Stimulated activated CD8-positive, alpha-beta memory T cell treated with anti-CD3 and anti-CD28 coated beads, Interleukin-2, amount 100 ng/mL, for 48 hours (primary cell): ENCODE data around the gene TMPRSS4.
"Not testable (repeated sequence)": the region's sequence is repeated elsewhere in the genome, so short reads cannot be mapped to it uniquely, and the experiment has no call there.

Experiments used
- DNase-seq, 2 donors: peaks; one replicate each; pipeline ENCODE4 v3.0.0-alpha.2; 2020; ENCODE audit warnings: low read depth in 2 of 2

TMPRSS4 gene

GRCh38 chr11:118055966-118056365 is 20.9 kb upstream of the TMPRSS4 start:
- DNase-seq = no peak

DNA sequence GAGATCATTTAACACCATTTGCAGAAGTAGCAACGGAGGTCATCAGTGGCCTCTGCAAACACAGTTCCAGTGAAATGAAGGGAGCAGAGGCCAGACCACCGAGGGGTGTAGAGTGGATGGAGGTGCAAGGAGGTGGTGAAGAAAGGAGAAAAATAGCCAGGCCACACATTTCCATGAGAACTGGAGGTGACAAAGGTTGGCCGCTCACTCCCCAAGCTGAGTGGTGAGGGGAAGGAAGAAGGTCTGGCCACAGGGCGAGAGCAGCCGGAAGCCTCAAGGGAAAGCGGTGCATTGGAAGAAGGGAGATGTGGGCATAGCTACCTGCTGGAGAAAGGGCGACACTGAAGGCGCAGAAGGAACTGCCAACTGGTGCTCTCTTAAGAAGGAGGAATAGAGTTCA is 20.1 kb upstream of the TMPRSS4 start:
- no peak for DNase-seq

DNA sequence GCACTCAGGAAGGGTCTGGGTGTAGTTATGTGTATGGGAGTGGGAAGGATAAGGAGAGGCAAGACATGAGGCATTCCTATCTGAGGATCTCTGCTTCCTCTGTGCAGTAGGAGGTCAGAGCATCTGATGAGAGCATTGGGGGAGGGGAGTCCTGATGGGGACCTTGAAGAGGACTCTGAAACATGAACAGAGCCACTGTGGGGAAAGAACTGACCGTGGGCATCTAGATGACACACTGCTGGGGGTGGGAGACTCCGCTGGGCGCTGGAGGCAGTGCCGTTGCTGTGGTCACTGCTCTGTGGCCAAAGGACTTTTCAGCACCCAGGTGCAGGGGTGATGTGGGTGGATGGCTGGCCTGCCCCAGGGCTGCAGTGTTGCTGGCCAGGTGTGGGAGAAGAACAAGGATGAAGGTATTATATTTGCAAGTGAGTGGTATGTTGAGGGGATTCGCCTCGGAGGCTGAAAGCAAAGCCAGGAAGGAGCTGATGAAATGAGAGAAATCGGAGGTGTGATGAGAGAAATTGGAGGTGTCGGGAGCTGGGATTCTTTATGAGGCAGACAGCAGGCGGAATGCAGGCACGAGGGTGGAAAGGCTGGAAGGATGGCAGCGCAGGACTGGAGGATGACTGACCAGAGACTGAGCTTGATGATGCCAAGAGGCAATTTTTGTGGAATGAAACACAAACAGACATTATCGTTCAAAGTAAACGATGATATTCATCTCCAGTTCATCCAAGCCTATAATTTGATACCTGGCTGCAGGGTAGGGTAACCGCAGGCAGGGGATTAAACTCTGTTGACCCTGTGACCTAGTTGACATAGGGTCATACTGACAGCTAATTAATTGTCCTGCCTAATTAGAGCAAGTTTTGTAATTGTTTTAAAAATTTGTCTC is 19.4 kb upstream of the TMPRSS4 start:
- DNase-seq = no peak

GRCh38 chr11:118058311-118059245 is 18.3 kb upstream of the TMPRSS4 start:
- no peak for DNase-seq

DNA sequence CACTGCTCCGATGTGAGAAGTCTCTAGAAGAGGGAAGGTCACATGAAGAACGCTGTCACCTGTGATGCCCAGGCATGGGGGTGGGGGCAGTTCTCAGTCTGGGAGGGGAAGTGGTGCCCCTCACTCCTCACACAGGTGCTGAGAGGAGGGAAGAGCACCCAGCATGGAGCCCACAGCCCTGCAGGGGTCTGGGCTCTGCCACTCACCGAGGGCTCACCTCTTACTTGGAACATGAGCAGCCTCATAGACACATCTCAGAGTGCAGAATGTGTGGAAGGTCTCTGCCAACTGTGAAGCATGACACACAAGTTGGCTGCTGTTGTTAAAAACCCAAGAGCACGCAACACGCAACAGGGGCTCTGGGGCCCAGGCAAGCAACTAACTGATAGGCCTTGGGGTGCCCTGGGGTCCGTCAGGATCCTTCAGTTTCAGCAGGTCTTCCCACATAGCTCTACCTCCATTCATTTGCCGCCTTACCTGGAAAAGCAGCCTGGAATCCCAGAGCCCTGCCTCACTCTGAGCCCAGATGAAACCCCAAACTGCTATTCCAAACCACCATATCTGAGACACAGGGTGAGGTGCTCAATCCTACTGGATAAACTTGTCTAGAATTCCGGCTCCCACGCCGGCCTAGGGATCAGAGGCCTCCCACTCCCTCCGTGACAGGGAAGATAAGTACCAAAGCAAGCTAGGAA is 17.5 kb upstream of the TMPRSS4 start:
- no peak for DNase-seq

- DNase-seq = no peak
Measured at GRCh38 chr11:118060081-118060661, 16.7 kb upstream of the TMPRSS4 start.

DNA sequence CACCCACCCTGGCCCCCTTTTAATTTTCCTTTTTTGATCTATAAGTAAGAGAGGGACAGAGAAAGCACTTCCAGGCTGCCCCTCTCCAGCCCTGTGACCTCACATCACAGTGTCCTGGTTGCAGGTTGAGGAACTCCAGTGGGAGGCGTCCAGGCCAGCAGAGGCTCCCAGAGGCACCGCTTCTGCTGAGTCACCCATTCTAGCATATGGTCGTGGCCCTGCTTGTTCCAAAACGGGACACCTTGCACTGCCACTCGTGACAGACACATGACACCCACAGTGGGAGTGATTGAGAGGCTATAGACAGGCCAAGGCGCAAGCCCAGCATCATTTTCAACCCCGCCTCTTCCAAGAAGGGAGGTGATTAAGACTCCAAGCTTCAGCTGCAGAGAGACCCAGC is 16.0 kb upstream of the TMPRSS4 start:
- DNase-seq = no peak

DNA sequence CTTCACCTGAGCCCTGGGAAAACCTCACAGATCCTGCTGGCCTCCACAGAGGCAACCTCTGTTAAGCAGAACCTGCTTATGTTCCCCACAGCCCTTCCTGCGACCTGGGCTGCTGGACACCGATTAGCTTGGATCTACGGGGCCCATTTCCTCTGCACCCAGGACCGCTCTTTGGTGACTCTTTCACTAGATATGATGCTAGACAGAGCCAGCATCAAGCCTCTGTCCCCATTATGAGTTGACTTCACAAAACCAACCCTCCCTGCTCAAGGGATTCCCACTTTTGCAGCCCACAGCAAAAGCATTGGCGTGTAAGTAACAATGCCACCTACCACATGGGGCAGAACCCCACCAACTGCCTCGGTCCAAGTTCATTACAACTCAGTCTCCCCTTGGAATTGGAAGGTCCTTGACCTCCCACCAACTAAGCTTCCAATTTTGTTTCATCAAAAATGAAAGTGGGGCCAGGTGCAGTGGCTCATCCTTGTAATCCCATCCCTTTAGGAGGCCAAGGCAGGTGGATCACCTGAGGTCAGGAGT is 15.2 kb upstream of the TMPRSS4 start:
- DNase-seq = no peak

DNA sequence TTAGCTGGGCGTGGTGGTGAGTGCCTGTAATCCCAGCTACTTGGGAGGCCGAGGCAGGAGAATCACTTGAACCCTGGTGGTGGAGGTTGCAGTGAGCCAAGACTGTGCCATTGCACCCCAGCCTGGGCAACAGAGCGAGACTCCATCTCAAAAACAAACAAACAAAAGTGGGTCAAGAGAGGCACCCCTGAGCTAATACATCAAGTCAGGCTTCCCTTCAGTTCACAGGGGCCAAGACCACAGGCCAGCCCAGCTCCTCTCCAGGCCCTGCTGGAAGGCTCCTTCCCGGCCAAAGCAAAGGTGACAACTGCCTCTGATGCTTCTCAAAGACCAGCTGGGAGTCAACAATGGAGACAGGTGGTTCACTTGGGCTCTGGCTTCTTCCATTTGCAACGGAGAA is 14.7 kb upstream of the TMPRSS4 start:
- DNase-seq = not testable (repeated sequence)

DNA sequence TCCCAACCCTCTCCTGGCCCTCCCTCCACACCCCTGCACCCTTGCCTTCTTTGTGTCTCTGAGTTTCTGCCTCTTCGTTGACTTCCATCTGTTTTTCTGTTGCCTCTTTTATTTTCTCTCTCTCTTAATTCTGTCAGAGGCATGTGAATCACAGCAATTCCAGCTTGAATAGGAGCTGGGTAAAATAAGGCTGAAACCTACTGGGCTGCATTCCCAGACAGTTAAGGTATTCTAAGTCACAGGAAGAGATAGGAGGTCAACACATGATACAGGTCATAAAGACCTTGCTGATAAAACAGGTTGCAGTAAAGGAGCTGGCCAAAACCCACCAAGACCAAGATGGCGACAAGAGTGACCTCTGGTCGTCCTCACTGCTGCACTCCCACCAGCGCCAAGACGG is 14.2 kb upstream of the TMPRSS4 start:
- not testable (repeated sequence) for DNase-seq

- no peak for DNase-seq
Measured at GRCh38 chr11:118064956-118065355, 11.9 kb upstream of the TMPRSS4 start.

DNA sequence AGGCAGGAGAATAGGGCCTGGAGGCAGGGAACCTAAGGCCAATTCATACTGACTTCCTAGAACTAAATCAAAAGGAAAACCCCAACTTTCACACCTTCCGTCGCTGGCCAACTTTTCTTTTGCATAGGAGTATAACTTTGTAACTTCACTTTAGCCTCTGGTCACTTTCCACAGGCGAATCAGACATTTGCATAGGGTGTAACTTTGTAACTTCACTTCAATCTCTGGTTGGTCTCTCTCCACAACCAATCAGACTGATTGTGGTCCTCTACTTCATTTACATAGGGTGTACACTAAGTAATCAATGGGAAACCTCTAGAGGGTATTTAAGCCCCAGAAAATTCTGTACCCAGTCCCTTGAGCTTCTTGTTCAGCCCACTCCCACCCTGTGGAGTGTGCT is 11.5 kb upstream of the TMPRSS4 start:
- no peak for DNase-seq

GRCh38 chr11:118067006-118067405 is 9.9 kb upstream of the TMPRSS4 start:
- no peak for DNase-seq

GRCh38 chr11:118068206-118068944 is 8.5 kb upstream of the TMPRSS4 start:
- DNase-seq = no peak

DNA sequence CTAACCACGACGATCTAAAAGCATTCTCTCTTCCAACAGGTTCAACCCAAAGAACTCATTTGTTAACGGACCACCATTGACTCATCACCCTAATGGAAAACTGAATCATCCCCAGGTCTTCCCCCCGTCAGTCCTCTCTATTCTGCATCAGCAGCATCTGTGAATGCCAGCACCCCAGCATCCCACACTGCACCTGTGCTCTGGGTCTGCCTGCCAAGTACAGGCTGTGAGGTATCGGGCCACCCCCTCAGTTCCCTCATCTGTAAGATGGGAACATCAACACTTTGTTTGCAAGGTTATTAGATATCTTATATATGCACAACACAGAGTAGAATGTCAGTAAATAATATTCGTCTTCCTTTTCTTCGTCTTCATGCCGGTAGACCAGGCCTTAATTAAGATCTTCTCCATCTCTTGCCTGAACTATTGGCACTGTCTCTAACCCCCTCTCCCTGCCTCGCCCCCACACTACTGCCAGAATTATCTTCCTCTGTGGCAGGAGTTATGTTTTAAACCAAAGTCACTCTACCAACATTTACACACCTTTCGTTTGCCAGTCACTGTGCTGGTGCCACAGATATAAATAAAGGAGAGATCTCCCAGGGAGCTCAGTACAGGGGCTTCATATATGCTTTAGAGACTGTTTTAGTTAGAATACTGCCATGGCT is 7.8 kb upstream of the TMPRSS4 start:
- no peak for DNase-seq

DNA sequence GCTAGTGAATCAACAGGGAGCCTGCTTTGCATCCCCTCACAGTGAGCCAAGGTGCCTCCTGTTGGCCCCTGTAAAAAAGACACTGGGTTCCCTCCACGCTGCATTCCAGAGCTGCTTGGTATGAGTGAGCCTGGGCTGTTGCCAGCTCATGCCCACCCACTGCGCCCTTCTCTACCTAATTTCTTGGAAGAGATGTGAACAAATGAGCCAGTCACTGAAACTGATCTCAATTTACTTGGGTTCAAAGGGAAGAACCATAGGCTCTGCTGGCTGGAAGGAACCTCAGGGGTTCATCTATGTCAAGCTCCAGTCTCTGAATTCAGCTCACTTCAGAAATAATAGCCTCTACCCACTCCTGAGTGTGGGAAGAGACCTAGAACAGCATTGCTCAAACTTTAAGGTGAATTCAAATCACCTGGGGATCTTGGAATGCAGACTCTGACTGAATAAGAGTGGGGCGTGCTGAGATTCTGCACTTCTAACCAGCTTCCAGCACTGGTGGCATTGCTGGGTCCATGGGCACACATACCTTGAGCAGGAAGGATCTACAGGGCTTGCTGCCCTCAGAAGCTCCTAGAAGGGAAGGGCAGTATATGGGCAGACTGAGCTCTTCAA is 5.4 kb upstream of the TMPRSS4 start:
- no peak for DNase-seq

DNA sequence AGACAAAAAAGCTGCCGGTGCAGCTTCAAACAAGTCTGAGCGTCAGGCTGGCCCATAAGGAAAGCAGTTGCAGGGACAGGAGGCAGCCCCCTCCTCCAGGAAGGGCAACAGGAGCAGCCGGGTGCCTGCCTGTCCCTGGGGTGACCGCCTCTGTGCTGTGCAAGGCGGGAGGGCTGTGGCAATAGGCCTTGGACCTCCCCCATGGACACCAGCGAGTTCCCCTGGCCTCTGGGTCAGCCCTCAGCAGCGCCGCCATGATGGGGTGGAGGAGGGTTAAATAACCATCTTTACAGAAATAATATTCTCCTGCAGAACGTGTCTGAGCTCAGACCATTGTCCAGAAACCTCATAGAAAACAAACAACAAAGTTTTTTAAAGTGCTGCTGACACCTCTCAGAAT is 3.3 kb upstream of the TMPRSS4 start:
- DNase-seq = no peak

- no peak for DNase-seq
Measured at GRCh38 chr11:118074091-118074685, 2.7 kb upstream of the TMPRSS4 start.

DNA sequence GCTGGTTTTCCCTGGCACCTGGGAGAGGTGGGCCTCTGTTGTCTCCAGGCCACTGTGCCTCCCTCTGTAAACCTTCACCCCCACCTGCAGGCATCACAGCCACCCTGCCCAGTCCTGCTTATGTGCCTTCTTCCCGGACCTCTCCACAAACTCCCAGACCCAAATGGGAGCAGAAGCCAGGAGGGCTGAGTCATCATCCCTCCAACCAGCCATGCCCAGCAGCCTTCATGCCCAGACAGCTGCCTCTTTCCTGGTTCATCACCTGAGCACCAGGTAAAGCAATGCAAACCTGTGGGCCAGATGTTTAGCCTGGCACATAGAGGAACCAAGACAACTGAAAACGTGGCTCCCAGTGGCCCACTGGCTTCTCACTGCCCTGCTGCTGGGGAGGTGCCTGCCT is 2.1 kb upstream of the TMPRSS4 start:
- DNase-seq = no peak
